ENCODE measurements around the gene IFIT2. TPM values are rescaled to one million over a fixed set of nuclear protein-coding genes. Genes with fewer than 3 reads are reported as not detected.

Gene IFIT2
- total RNA-seq, 6 experiments from 2014 or later = 4.7 to 12.4 (median 9.8) TPM

DNA sequence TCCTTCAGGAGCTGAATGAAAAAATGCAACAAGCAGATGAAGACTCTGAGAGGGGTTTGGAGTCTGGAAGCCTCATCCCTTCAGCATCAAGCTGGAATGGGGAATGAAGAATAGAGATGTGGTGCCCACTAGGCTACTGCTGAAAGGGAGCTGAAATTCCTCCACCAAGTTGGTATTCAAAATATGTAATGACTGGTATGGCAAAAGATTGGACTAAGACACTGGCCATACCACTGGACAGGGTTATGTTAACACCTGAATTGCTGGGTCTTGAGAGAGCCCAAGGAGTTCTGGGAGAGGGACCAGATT, 5.4 kb downstream of the IFIT2 start:
- no peaks in the 10 kb centered on the region for H3K27me3 ChIP-seq
- no peak overlapping the region for H3K4me3 ChIP-seq
- no peaks in the 10 kb centered on the region for H3K9me3 ChIP-seq
- ATAC-seq = no peak
- no peak for TF ChIP-seq POLR2A (IDR thresholded peaks at IDR 0.05)
- TF ChIP-seq, protein P1, sequence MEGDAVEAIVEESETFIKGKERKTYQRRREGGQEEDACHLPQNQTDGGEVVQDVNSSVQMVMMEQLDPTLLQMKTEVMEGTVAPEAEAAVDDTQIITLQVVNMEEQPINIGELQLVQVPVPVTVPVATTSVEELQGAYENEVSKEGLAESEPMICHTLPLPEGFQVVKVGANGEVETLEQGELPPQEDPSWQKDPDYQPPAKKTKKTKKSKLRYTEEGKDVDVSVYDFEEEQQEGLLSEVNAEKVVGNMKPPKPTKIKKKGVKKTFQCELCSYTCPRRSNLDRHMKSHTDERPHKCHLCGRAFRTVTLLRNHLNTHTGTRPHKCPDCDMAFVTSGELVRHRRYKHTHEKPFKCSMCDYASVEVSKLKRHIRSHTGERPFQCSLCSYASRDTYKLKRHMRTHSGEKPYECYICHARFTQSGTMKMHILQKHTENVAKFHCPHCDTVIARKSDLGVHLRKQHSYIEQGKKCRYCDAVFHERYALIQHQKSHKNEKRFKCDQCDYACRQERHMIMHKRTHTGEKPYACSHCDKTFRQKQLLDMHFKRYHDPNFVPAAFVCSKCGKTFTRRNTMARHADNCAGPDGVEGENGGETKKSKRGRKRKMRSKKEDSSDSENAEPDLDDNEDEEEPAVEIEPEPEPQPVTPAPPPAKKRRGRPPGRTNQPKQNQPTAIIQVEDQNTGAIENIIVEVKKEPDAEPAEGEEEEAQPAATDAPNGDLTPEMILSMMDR (IDR thresholded peaks at IDR 0.05) = no peak
- intact Hi-C loops (cut with DNase I) = no loop called here
- DNase-seq = no peak
- peaks cover 0 to 15% (median 8%) of the 10 kb centered on the region in 4 donors for H3K4me1 ChIP-seq
- no peak overlapping the region for H3K27ac ChIP-seq
- peaks cover 0 to 13% (median 5%) of the 10 kb centered on the region in 4 donors for H3K36me3 ChIP-seq

DNA sequence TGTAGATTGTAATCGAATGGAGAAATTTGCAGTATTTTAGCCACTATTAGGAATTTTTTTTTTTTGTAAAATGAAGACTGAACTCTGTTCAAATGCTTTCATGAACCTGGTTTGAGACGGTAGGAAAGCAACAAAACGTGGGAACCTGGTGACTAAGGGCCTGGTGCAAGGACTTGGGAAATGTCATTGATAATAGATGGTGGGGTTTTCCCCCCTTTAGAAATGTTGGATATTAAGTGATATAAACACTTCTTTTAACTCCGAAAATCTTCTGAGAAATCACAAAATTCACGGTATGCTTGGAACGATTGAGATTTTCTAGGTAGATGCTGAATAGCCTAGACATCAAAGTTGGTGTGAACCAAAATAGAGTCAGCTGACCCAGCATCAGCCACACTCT, 6.4 kb downstream of the IFIT2 start:
- intact Hi-C loops (cut with DNase I) = no loop called here
- TF ChIP-seq, protein P1 (IDR thresholded peaks at IDR 0.05) = no peak
- no peak for TF ChIP-seq POLR2A (IDR thresholded peaks at IDR 0.05)

DNA sequence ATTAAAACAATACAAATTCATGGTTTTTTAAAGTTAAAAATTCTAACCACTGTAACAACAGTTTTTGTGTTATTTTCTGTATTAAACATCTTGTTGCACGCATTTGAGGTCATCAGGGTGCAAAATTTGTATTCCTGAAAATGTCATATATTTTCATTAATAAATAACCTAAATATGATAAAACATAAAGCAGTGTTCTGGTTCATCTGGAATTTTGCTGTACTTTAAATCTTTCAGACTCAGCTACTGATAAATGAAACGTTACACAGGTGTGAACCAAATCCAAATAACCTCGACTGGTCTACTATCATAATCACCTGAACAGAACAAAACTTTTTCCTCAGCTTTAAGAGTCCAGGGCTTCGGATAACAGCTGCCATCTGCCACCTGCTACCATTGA, 6.9 kb downstream of the IFIT2 start:
- TF ChIP-seq, protein P1 (IDR thresholded peaks at IDR 0.05) = no peak
- TF ChIP-seq POLR2A (IDR thresholded peaks at IDR 0.05) = no peak

More for the DNA sequence above, 6.4 kb downstream of the IFIT2 start:
- Histone ChIP-seq H3K4me3 (no peak overlapping the region), H3K9me3 (no peaks in the 10 kb centered on the region), H3K4me1 (peaks cover 0 to 7% (median 5%) of the 10 kb centered on the region in 4 donors), H3K27me3 (no peaks in the 10 kb centered on the region), H3K36me3 (peaks cover 0 to 13% (median 5%) of the 10 kb centered on the region in 4 donors), H3K27ac (no peak overlapping the region)
- DNase-seq = no peak
- ATAC-seq = no peak
- WGBS (ENCODE audit: insufficient coverage, low coverage, low lambda C conversion rate, missing lambda C conversion rate) = 94% methylated on average over 6 of the region's 6 CpGs

DNA sequence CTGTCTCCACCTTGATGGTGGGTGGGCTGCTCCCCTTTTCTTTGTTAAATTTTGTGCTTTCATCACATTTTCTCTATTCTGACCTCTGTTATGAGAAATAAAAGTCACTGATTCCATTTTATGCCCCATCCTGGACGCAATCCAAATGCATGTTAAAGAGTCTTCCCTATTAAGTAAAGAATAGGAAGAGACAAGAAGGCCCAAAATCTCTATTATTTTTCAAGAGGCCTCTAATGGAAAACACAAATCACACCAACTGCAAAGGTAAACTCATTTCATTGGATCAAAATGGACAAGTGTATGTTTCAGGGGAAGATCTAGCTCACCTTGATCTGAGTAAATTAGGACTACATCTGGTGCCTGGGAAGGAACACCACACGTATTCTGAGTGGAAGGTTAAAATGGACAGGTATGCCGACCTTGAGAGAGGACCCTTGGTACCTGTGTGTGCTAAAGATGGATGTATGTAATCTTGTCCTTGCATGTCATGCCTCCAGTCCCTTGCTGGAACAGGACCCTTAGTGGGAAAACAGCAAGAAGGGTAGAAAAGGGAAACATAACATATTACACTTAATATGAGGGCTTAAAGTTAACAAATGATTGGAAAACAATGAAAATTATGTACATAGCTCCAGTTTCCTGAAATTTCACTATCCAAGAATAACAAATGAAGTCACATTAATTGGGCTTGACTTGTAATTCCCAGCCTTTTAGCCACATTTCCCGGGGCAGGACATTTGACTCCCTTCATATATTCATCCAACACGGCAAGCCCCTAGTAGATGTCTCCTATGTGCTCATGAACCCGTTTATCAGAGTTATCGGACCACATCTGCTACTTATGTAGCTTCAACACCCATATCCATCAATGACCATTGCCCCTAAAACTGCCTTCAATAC, 7.6 kb downstream of the IFIT2 start:
- DNase-seq (no peak), ATAC-seq (no peak)
- H3K27ac ChIP-seq = no peak overlapping the region
- 88% methylated on average over 5 of the region's 7 CpGs for WGBS (ENCODE audit: insufficient coverage, low coverage, low lambda C conversion rate, missing lambda C conversion rate)
- TF ChIP-seq, protein P1 (IDR thresholded peaks at IDR 0.05) = no peak
- no peak for TF ChIP-seq POLR2A (IDR thresholded peaks at IDR 0.05)
- intact Hi-C loops (cut with DNase I) = no loop called here
- H3K9me3 ChIP-seq = no peaks in the 10 kb centered on the region
- no peak overlapping the region for H3K4me3 ChIP-seq
- peaks cover 0 to 3% (median 0%) of the 10 kb centered on the region in 4 donors for H3K4me1 ChIP-seq
- no peaks in the 10 kb centered on the region for H3K27me3 ChIP-seq
- peaks cover 0 to 13% (median 5%) of the 10 kb centered on the region in 4 donors for H3K36me3 ChIP-seq

More for the DNA sequence above, 6.9 kb downstream of the IFIT2 start:
- Histone ChIP-seq H3K27me3 (no peaks in the 10 kb centered on the region), H3K27ac (no peak overlapping the region), H3K36me3 (peaks cover 0 to 13% (median 5%) of the 10 kb centered on the region in 4 donors), H3K9me3 (no peaks in the 10 kb centered on the region), H3K4me1 (peaks cover 0 to 5% (median 1%) of the 10 kb centered on the region in 4 donors), H3K4me3 (no peak overlapping the region)
- ATAC-seq (no peak), DNase-seq (no peak)
- intact Hi-C loops (cut with DNase I) = no loop called here
- 83% methylated on average over 4 of the region's 4 CpGs for WGBS (ENCODE audit: insufficient coverage, low coverage, low lambda C conversion rate, missing lambda C conversion rate)

Measured in right lobe of liver (tissue), 6 donors.